ENCODE data around the gene BAIAP2.

BAIAP2 gene

DNA sequence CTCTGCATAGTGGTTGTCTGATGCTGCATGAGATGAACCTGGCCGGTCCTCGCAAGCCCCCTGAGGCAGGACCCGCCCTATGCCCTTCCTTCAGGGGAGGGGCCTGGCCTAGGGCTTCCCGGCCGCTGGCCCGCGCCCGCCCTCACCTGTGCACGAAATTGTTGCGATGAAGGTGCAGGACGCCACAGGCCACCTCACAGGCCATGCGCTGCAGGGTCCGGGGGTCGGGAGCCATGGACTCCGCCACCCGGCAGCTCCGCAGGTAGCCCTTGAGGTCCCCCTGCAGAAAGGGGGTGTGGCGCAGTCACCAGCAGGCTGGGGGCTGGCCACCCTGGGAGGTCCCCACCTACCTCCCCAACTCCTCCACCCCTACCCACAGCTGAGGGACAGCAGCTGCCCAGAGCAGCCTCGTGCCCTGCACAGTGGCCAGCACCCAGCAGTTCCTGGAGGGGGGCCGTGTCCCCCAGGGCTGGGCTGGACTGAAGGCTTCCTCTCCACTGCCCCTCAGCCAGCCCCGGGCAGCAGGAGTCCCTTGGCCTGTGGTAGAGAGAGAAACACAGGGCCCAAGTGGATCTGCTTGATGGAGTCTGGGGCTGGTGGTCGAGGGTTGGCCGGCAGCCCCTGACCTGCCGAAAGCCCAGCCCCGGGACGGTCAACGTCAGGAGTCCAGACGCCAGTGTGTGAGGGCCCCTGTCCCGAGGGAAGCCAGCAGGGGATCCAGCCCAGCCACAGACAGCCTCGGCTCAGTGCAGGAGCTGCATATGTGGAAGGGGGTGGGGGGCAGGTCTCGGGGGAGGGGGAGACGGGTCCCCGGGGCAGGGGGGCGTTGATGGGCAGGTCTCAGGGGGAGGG is 91.6 kb downstream of the BAIAP2 start:
- DNase-seq (ENCODE audit: low spot score): peak; percentile 81

DNA sequence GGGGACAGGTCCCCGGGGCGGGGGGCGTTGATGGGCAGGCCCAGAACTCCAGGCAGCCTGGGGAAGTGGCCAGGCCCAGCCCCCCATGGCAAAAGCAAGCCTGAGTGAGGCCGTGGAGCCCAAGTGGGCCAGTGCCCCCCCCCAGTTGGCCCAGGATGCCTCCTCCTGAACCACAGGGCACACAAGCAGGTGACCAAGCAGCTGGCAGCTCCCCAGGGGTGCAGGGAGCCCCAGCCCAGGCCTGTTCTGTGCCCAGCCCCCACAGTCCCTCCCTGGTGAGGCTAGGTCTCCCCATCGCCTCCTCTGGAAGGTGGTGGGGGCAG is 92.1 kb downstream of the BAIAP2 start:
- DNase-seq (ENCODE audit: low spot score): no peak

DNA sequence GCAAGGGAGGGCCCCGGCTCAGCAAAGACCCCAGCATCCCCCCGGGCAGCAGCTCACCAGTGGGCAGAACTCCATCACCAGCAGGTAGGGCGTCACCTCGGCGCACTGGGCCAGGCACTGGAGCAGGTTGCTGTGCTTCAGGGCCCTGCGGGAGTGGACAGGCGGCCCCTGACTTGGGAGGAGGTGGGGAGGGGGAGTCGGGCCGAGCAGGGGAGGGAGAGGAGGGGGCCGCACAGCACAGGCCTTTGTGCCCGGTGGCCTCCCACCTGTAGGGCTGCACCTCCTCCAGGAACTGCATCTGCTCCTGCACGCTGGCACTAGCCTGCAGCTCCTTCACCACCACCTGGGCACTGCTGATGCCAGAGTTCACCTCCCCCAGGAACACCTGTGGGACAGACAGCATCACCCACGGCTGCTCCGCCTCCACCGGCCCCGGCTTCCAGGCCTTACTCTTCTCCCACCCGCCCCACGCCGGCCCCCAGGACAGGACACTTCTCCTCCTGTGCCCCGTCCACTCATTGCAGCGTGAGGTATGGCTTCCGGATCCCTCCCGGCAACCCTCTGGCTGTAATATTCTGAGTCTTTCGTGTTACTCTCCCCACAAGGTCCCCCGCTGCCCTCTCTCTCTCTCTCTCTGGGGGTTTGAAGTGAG is 92.7 kb downstream of the BAIAP2 start:
- DNase-seq (ENCODE audit: low spot score): no peak

DNA sequence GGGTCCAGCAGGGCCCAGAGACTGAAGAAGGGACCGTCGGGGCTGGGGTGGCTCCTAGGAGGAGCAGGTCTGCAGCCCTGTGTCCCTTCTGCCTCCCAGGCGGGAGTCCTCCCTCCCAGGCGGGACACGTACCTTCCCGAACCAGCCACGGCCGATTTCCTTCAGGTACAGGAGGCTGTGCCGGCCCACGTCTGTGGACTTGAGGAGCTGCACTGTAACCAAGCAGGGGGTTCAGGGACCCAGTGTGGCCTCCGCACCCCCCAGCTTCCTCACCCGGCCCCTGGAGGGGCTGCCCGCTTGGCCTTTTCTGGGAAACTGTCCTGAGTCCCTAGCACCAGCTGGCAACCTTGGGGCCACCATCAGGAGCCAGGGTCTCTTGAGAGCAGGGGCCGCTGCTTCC is 93.4 kb downstream of the BAIAP2 start:
- no peak for DNase-seq (ENCODE audit: low spot score)

DNA sequence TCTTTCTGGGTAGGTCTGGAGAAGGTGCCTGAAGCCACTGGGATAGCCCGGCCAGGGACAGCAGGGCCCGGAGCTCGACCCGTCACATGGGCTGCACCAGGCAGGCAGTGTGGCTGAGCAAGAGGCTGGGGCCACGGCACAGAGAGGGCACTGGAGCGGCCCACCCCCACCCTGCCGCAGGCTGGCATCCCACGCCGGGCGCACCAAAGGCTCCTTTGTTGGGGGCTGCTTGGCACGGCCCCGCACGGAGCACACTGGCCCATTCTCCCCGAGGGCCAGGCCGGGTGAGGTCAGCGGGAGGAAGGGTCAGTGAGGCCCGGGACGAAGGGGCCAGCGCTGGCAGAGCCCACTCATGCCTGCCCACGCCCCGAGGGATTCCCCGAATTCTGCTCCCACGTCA is 93.8 kb downstream of the BAIAP2 start:
- peak; percentile 98 for DNase-seq (ENCODE audit: low spot score)

DNA sequence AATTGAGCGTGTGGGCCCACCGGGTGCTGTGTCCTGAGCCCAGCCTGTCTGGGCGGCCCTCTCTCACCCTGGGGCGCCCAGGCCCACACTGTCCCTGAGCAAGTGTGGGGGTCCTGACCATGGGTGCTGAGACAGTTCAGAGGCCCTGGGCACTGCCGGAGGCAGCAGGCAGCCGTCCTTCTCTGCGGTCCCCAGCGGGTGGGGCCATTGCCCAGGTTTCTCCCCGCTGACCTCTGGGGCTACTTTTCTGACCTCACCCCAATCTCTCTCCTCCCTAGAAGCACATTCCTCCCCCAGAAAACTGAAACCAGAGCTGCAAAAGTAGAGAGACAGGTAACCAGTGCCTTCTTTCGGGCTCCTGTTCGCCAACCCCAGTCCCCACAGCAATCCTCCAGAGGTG is 94.3 kb downstream of the BAIAP2 start:
- DNase-seq (ENCODE audit: low spot score): no peak

DNA sequence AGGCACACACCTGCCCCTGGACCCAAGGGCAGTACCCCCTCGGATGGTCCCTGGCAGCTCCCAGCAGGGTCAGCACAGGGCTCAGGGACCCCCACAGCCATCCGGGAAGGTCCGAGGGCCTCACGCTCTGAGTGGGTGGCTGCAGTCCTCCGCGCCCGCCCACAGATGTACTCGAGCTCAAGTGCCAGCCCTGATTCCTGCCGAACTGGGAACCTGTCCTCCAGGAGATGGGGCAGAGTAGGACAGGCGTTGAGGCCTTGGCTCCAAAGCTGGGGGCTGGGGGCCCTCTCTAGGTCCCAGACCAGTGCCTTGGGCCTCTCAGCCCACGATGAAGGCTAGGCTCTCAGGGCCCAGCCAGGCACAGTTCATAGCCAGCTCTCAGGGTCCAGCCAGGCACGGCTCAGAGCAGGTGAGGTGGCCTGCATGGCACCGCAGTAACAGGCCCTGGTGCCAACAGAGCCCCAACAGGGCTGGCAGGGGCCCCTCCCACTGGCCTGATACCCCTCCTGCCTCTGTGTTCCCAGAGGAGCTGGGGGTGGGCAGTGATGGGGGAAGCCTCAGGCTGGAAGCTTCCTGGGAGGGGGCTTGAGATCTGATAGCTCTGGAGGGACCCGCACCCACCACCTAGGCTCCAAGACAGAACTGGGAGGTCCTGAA is 94.9 kb downstream of the BAIAP2 start:
- DNase-seq (ENCODE audit: low spot score): no peak

DNA sequence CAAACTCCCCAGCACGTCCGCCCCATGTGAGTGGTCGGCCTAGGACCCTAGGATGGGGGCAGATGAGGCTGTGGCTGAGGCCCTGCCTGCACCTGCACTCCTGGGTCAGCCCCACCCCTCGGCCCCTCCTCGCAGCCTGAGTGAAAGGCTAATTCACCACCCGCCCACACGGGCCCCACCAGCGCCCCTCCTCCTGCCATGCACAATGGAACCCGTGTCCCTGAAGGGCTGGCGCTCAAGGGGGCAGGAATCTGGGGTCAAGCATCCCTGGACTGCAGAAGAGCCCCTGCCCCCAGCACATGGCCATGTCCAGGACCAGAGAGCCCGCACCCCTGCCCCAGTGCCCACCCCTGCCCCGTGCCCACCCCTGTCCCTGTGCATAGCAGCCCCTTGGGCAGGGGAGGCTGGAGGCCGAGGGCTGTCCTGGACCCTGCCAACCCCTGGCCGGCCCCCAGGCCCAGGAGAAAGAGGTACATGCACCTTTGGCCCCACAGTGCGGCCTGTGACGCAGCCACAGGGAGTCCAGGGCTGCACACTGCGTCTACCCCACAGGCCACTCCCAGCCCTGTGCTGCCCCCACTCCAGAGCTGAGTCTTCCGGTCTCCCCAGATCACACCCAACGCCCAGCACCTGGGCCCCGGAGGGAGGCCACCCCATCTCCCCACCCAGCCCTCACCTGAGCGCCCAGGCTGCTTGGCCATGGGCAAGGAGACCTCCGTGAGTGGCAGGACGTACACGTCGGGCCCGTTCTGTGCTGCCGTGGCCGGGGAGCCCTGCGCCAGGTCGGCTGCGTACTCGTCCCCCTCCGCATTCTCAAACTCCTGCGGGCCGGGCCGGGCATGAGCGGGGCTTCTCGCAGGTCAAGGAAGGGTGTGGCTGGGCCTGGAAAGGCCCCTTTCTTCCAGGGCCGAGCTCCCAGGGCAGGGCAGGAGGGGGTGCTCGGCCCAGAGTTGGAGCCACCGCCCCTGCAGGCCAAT is 95.7 kb downstream of the BAIAP2 start:
- peak; percentile 90 for DNase-seq (ENCODE audit: low spot score)

DNA sequence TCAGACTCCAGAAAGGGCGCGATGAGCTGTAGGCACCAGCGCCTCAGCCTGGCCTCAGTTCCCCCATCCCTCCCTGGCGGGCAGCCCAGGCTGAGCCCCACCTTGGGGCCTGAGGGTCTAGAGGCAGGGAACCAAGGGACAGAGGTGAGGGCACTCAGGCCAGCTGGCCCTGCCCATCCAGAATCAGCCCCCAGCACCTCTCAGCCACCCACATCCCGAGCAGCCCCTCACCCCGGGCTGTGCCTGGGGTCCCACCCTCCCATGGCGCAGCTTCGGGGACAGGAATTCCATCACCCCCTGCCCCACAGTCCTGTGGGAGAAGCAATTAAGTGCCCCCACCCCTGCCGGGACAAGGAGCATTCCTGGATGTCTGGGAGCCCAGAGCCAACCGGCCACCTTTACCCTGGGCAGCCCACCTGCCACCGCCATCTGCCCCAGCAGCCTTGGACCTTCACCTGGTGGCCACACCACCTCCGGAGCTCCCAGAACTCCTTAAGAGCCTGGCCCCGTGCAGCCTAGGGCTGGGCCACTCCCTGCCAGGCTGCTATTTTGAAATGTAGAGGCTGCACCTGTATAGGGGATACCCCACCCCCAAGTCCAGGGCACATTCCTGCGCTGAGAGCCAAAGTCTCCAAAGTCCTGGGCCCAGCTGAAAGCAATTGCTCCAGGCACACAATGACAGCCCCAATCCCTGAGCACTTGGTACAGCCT is 96.7 kb downstream of the BAIAP2 start:
- no peak for DNase-seq (ENCODE audit: low spot score)

DNA sequence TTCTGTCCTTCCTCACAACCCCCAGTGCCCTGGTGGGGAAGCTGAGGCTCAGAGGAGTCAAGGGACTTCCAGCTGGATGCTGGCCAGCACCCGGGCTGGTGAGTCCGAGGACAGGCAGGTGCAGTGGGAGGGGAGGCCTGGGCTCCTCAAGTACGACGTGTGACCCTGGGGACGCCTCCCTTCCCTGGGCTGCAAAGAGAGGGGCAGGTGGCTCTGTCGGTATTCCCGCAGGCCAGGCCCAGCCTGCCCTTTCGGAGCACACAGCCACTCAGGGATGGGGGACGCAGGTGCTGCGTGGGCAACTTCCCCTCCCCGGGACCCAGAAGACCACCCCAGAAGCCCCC is 97.2 kb downstream of the BAIAP2 start:
- DNase-seq (ENCODE audit: low spot score): no peak

DNA sequence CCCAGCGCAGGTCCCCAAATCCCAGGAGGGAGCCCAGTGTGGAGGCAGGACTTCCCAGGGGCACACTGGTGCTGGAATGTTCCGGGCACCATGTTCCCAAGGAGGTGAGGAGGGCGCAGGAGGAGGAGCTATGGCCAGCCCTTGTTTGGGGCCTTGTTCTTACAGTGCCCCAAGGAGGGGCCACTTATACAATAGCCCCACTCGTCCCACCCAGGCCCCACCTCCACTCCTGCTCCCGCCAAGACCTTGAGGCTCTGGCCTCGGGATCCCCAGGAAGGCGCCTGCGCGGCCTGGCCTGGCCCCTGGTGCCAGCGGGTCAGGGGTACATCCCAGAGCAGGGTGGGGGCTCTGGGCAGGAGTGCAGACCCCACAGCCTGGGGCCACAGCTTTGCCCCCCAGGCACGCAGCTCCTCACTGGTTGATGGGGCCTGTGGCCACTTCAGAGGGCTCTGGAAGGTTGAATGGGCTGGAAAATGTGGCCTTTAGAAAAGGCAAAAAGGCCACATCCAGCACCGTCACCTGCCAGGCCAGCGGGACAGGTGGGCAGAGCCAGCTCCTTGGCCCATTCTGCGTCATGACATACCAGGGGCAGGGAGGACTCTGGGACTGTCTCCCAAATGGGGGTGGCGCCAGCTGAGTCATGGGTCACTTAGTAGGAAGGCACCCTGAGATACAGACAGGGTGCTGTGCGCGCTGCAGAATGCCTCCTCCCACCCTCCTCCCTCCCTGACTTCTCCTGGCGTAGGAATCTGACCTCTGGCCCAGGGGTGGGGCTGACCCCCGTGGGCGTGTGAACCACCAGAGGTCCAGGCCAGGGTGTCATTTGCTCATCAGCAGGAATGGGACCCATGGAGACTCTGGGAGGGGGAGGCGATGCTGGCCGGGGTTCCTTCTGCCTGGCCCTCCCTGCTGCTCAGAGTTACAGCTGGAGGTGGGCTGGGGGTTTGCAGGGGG is 98.1 kb downstream of the BAIAP2 start:
- DNase-seq (ENCODE audit: low spot score): no peak

DNA sequence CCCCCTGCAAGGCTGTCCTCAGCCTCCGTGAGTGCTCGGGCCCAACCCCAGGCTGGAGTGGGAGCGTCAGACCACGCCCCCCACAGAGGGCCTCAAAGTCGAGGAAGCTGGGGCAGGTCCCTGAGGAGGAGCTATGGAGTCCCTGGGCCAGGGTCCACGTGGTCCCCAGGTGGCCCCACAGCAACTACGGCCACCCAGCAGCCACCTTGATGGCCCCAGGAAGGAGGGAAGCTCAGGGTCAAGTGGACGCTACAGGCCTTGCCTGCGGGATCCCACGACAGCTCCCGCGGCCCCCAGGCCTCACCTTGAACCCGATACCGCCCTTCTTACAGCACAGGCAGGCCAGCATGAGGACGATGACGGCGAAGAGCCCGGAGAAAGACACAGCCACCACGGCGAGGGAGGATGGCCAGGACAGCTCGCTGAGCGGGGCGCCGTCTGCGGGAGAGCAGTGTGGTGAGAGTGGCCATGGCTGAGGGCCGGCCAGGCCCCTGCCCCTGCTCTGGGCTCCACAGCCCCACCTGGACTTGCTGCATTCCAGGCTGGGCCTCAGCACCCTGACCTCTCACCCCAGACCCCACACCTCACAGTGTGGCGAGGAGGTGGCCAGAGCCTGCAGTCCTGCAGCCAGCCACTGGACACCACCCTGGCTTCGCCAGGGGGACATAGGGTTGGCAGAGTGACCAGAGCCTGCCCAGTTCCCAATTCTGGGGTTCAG is 99.3 kb downstream of the BAIAP2 start:
- no peak for DNase-seq (ENCODE audit: low spot score)

DNA sequence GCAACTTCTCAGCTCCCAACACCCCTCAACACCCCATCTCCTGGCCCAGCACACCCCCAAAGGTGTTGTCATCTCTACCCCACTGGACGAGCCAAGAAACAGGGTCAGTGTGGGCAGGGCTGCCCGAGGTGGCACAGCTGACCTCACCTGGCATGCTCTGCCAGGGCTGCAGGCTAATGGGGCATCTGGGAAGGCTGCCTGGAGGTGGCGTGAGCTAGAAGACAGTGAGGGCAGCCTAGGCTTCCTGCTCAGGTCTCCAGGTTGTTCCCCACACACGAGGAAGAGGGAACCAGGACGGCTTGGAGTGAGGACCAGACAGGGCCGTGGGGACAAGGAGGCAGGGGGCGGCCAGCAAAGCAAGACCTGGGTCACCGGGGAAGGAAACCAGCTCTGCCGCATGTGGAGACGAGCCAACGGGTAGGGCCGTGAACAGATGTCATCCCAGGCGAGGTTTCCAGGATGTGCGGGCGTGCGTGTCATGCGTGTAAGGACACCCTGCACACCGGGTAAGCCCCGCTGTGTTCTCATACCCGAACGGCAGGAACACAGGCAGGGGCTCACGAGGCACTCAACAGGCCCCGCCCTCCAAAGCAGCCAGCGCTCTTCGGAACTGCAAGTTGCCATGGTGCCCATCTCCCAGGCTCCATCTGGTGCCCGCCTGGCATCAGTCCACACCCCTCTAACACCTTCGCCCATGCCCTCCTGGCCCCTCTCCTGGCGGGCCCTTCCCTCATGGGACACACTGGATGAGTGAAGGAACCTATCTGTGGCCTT is 100.7 kb downstream of the BAIAP2 start:
- no peak for DNase-seq (ENCODE audit: low spot score)

DNA sequence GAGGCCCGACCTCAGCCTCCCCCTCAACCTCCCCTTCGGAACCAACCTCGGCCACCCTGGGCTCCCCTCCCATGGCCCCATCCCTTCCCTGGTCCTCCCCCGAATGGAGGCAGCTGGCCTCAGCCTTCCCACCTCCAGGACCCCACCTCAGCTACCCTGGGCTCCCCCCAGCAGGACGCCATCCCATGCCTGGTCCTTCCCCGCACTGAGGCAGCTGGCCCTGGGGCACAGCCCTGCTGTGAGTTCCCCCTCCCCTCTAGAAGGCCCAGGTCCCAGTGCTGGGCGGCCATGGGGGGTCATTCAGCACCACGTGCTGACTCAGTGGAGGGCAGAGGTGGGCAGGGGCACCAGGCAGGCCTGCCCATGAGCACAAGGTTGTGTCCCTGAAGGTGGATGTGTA is 101.4 kb downstream of the BAIAP2 start:
- DNase-seq (ENCODE audit: low spot score): no peak

DNA sequence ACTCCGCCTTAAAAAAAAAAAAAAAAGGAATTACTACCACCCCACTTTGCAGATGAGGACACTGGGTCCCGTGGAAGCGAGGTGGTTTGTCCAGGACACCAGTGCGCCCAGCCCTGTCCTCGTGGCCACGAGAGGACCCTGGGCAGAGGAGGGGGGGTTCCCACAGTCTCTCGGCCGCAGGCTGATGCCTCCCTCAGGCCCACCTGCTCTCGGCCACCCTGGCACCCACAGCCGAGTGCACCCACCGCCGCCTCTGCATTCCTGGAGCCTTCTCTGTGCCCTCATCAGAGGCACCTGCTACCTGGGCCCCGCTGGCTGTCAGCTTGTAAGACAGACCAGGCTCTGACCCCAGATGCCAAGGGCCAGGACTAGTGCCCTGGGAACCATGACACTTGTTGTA is 102.3 kb downstream of the BAIAP2 start:
- DNase-seq (ENCODE audit: low spot score): no peak

DNA sequence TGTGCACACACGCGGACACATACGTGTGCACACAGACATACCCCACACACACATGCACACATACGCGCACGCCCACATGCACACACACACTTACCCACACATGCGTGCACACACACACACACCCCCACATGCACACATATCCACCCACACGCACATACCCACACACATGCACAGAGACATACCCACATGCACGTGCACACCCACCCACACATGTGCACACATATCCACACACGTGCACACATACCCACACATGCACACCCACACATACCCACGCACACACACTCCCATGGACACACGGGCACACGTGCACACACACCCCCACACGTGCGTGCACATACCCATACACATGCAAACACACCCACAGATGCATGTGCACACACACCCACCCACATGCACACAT is 103.1 kb downstream of the BAIAP2 start:
- DNase-seq (ENCODE audit: low spot score): no peak

DNA sequence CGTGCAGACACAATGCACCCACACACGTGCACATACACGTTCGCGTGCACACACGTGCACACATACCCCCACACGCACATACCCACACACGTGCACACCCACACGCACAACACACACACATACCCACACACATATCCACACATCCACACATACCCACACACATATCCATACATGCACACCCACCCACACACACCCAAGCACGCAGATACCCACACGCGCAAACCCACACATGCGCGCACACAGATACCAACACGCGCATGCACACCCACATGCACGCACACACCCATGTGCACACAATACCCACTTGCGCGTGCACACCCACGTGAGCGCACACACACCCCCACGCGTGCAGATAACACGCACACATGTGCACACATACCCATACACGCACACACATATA is 103.5 kb downstream of the BAIAP2 start:
- no peak for DNase-seq (ENCODE audit: low spot score)

DNA sequence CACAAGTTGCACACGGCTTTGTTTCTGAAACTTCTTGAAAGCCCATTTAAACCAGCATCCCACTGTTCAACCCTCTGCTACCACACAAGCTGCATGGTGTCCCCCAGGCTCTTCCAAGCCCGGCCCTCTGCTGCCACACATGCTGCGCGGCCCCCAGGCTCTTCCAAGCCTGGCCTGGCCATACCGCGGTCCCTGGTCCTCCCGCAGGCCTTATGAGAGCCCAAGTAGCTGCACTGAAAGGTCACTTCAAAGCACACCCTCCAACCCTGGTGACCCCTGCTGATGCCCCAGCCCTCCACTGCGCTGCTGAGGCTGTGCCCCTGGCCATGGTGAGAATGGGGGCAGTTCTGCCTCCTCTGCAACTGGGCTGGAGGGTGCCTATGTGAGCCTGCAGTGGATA is 104.5 kb downstream of the BAIAP2 start:
- no peak for DNase-seq (ENCODE audit: low spot score)

DNA sequence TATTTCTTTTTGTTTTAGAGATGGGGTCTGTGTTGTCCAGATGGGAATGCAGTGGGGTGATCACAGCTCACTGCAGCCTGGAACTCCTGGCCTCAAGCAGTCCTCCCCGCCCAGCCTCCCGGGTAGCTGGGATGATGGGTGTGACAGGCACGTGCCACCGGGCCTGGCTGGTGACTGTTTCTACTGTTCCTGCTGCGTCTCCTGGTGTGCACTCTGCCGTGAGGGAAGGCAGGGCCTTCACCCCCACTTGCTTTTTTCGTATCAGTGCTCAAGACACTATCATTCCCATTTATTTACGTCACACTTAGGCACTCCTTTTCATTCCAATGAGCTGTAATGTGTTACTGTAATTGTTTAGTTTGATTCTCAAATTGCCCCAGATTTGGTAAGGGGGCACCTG is 105.1 kb downstream of the BAIAP2 start:
- DNase-seq (ENCODE audit: low spot score): no peak

Measured in globus pallidus (tissue), 1 donor.